Activated naive CD8-positive, alpha-beta T cell (primary cell): ENCODE results near the gene DNAJC5G.
A peak's percentile ranks its signal among the peaks of the same experiment; 100 is the strongest.
"Not testable (repeated sequence)": the region's sequence is repeated elsewhere in the genome, so short reads cannot be mapped to it uniquely, and the experiment has no call there.

Experiments
- H3K27ac Mint-ChIP-seq: one replicate; pipeline ENCODE4 v1.8.0; 2021; ENCODE audit warnings: mixed read lengths
- H3K27me3 Mint-ChIP-seq: one replicate; pipeline ENCODE4 v1.8.0; 2021; ENCODE audit warnings: mixed read lengths
- H3K36me3 Mint-ChIP-seq: one replicate; pipeline ENCODE4 v1.8.0; 2021; ENCODE audit warnings: mixed read lengths
- H3K4me1 Mint-ChIP-seq: one replicate; pipeline ENCODE4 v1.8.0; 2021; ENCODE audit warnings: low read depth, mixed read lengths
- H3K4me3 Mint-ChIP-seq: one replicate; pipeline ENCODE4 v1.8.0; 2021; ENCODE audit warnings: mild to moderate bottlenecking, mixed read lengths
- H3K9me3 Mint-ChIP-seq: one replicate; pipeline ENCODE4 v1.8.0; 2021; ENCODE audit warnings: low read depth, mixed read lengths

DNAJC5G gene

DNA sequence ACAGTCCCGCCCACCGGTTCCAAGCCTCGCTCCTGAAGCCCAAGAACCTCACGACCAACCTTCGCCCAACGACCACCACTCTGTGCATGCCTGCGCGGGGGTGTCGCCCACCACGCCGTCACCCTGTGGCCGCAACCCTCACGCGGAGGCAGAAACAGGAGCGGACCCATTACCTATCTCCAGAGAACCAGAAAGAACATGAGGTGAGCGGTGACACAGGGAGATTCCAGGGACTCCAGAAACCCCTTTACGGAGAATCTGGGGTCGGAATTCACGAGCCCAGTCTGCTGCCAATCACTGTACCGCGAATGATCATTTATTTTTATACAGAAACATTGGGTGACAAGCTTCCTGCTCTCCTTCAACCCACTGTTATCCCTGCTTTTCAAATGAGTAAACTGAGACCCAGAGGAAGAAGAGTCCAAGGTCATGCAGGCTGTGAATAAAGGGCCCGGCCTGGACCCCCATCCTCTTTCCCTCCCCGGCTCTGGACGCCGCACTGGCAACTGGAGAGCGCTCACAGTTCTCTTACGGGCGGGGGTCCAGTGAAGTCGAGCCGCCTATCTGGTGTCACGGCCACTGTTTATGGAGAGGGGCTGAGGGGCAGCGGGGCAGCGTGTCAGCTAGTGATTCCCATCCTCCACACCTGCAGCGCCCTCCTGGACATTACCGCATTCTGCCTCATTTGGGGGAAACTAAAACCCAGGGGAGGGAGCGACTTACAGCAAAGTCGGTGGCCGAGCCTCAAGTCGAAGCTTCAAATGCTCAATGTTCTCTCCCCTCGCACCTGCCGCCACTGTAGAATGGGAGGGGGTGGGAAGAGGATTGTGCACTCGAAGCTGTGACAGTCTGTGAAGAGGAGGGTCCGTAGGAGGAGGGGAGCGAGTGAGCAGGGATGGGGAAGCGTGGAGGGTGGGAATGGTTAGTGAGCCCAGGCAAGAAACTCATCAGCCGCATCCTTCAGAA lies 11.7 kb upstream of the DNAJC5G start:
- Mint-ChIP-seq H3K27me3 (peaks cover 36% of the 10 kb centered on the region), H3K4me1 (peaks cover 30% of the 10 kb centered on the region), H3K27ac (peak overlapping the region; percentile 79), H3K36me3 (no peaks in the 10 kb centered on the region), H3K4me3 (peak overlapping the region; percentile 95), H3K9me3 (no peaks in the 10 kb centered on the region)

DNA sequence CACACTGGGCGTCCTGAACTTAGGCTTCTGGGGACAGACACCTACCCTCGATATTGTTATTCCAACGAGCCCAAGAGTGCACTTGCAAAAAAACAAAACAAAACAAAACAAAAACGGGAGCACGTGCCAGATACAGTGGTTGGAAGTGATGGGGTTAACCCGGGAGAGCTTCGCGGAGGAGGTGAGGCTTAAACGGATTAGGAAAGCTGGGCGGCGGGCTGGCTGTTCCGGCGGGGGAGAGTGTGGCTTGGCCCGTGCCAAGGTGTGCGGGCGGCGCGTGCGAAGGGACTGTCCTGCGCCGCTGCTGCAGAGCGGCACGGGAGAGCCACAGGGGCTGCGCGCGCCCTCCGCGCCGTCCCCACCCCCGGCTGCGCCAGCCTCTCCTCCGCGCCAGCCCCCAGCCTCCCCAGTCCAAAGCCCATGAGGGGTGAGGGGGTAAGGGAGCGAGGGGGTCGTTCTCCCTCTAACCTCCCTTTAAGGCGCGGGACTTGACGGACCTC lies 10.9 kb upstream of the DNAJC5G start:
- peak overlapping the region; percentile 95 for H3K4me3 Mint-ChIP-seq
- peaks cover 30% of the 10 kb centered on the region for H3K4me1 Mint-ChIP-seq
- H3K27me3 Mint-ChIP-seq = peaks cover 33% of the 10 kb centered on the region
- no peak overlapping the region for H3K27ac Mint-ChIP-seq
- H3K36me3 Mint-ChIP-seq = no peaks in the 10 kb centered on the region
- no peaks in the 10 kb centered on the region for H3K9me3 Mint-ChIP-seq

DNA sequence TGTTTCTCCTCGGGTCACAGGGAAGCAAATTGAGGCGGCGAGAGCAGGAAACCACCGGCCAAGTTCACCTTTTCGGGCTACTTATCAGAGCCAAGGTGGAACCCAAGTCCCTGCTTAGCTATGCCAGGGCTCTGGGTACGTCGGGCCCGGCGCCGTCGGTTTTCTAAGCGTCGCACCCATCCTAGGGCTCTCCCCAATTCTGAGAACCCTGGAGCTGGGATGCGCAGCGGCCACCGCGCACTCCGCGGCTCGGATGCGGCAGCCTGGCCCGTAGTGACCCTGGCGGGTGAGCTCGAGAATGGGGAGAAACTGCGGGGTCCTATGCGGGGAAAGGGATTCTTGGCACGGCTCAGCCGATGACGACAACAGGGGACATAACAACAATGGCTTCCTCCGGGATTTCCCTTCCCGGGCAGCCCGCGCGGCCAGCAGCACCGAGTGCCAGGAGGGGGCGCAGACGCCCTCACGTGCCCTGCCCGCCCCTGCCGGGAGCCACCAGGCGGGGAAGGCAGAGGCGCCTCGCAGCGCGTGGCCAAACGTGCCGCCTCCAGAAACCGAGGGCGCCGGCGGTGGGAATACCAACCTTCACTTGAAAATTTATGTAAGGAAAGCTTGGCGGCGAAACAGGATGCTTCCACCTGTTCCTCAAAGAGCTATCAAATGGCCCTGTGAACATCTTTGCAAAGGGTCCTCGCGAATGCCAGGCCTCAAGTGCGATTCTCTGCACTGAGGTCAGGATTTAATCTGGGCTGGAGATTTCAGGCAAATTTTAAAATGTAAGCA lies 10.3 kb upstream of the DNAJC5G start:
- Mint-ChIP-seq H3K9me3 (no peaks in the 10 kb centered on the region), H3K4me1 (peaks cover 30% of the 10 kb centered on the region), H3K27ac (no peak overlapping the region), H3K27me3 (peaks cover 29% of the 10 kb centered on the region), H3K36me3 (no peaks in the 10 kb centered on the region), H3K4me3 (peak overlapping the region; percentile 82)

DNA sequence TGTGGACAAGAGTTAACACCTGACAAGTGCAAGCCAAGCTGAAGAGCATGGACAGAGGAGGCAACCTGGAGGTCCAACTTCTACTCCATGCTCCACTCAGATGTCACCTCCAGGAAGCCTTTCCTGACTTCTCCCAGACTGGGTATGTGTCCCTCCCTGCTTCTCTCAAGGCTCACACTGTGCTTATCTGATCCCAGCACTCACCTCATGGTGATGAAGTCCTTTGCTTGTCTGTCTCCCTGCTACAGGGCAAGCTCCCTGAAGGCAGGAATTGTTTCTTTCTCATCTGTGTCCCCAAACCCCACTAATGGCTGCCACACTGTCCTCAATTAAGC lies 9.7 kb upstream of the DNAJC5G start:
- Mint-ChIP-seq H3K36me3 (no peaks in the 10 kb centered on the region), H3K9me3 (no peaks in the 10 kb centered on the region), H3K27me3 (peaks cover 24% of the 10 kb centered on the region), H3K4me3 (peak overlapping the region; percentile 78), H3K4me1 (peaks cover 30% of the 10 kb centered on the region), H3K27ac (no peak overlapping the region)

DNA sequence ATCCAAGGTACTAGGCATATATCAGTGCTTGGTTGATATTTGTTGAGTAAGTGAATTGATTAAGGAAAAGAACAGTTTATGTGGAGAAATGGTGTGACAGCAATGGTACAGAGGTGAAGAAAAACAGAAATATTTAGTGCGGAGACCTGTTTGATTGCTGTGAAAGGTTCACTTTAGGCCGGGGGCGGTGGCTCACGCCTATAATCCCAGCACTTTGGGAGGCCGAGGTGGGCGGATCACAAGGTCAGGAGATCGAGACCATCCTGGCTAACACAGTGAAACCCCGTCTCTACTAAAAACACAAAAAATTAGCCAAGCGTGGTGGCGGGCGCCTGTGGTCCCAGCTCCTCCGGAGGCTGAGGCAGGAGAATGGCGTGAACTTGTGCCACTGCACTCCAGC lies 6.9 kb upstream of the DNAJC5G start:
- peaks cover 17% of the 10 kb centered on the region for H3K4me1 Mint-ChIP-seq
- H3K9me3 Mint-ChIP-seq, H3K27ac Mint-ChIP-seq, H3K36me3 Mint-ChIP-seq, H3K4me3 Mint-ChIP-seq: not testable (repeated sequence)
- H3K27me3 Mint-ChIP-seq = peaks cover 10% of the 10 kb centered on the region

DNA sequence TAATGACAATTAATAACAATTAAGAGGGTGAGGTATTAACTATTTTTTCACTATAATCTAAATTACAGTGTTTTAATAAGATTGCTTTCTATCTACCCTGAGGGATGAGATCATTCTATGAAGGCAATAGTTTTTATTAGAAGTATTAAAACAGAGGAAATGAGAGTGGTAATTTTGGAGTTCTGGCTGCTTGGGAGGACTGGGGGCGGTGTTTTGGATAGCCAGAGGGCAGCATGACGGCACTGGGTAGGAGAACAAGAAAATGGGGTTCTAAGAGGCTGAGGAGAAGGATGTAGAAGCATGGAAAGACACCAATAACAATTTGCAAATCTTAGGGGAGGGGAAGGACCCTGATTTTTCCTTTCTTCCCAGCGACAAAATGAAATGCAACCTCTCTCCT lies 5.1 kb upstream of the DNAJC5G start:
- H3K9me3 Mint-ChIP-seq = no peaks in the 10 kb centered on the region
- peaks cover 4% of the 10 kb centered on the region for H3K4me1 Mint-ChIP-seq
- H3K27ac Mint-ChIP-seq = no peak overlapping the region
- no peak overlapping the region for H3K4me3 Mint-ChIP-seq
- H3K36me3 Mint-ChIP-seq = no peaks in the 10 kb centered on the region
- peaks cover 6% of the 10 kb centered on the region for H3K27me3 Mint-ChIP-seq

DNA sequence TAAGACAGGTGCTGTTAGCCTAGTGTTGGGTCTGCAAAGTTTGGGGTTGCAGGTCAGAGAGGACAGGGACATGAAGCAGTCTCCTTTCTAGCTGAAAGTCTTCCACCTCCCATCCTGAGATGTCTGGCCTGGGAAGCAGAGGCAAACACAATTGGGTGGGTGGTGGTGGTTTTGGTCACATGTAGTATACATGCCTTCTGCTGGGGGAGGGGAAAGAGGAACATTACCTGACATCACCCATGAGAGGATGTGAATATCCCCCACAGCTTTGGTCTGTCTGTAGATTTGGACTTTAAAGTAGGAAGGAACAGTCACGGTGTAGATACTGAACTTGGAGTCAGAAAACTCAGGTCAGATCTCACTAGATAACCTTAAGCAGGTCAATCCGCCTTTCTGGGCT lies 4.6 kb upstream of the DNAJC5G start:
- H3K9me3 Mint-ChIP-seq = no peaks in the 10 kb centered on the region
- no peaks in the 10 kb centered on the region for H3K36me3 Mint-ChIP-seq
- no peak overlapping the region for H3K4me3 Mint-ChIP-seq
- H3K27ac Mint-ChIP-seq = no peak overlapping the region
- H3K4me1 Mint-ChIP-seq = no peaks in the 10 kb centered on the region
- H3K27me3 Mint-ChIP-seq = peaks cover 6% of the 10 kb centered on the region

DNA sequence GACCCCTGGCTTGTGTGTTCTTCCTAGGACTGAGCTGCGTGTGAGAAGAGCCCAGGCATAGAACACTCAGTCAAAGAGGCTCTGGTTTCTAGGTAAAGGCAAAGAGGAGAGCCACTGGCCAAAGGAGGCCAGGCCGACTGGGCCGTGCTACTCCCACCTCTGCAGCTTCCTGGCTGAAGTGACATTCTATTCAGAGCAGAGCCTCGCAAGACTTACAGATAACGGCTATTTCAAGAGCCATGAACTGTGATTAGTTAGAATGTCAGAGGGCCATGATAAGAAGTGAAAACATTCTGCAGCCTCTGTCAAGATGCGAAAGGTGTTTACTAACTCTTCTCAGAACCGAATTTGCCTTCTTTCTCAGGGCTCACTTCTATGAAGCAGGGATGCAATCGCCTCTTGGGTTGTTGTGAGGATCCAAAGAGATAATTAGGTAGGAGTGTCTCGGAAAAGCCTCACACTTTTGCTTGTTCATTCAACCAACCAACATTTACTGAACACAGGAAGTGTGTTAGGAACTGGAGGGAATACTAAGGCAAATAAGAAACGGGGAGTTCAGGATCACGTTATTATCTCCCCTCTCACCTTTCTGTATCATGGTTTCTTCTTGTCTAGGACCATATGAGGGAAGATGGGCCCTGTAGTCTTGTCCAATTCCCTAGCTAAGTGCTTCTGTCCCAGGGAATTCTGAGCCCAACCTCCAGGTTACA lies 3.4 kb upstream of the DNAJC5G start:
- no peaks in the 10 kb centered on the region for H3K4me1 Mint-ChIP-seq

DNA sequence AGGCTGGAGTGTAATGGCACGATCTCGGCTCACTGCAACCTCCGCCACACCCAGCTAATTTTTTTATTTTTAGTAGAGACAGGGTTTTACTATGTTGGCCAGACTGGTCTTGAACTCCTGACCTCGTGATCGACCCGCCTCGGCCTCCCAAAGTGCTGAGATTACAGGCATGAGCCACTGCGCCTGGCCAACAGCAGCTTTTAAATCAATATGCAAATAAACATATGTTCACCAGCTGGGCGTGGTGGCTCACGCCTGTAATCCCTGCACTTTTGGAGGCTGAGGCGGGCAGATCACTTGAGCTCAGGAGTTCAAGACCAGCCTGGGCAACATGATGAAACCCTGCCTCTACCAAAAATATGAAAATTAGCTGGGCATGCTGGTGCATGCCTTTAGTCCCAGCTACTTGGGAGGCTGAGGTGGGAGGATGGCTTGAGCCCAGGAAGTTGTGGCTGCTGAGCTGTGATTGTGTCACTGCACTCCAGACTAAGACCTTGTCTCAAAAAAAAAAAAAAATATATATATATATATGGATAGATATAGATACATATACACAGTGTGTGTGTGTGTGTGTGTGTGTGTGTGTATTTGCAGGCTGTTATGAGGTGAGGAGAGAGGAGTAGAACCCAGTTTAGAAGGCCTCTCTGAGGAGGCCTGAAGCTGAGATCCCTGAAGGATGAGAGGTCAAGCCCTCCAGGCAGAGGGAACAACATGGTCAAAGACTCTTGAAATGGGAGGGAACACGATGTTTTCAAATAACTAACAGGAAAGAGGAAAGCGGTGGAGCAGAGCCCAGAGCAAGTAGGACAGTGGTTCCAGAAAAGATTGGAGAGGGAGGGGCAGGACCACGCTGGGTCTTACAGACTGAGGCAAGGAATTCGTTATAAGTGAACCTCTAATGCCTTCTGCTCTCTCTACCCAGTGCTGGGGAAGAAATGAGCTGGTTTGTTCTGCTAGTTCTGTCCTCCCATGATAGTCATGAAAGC lies 2.4 kb upstream of the DNAJC5G start:
- not testable (repeated sequence) for H3K4me3 Mint-ChIP-seq, H3K36me3 Mint-ChIP-seq, H3K4me1 Mint-ChIP-seq, H3K27me3 Mint-ChIP-seq, H3K27ac Mint-ChIP-seq, H3K9me3 Mint-ChIP-seq

More for the DNA sequence above, 3.4 kb upstream of the DNAJC5G start:
- Mint-ChIP-seq H3K27me3 (peaks cover 6% of the 10 kb centered on the region), H3K9me3 (no peaks in the 10 kb centered on the region), H3K27ac (no peak overlapping the region), H3K4me3 (no peak overlapping the region), H3K36me3 (no peaks in the 10 kb centered on the region)

DNA sequence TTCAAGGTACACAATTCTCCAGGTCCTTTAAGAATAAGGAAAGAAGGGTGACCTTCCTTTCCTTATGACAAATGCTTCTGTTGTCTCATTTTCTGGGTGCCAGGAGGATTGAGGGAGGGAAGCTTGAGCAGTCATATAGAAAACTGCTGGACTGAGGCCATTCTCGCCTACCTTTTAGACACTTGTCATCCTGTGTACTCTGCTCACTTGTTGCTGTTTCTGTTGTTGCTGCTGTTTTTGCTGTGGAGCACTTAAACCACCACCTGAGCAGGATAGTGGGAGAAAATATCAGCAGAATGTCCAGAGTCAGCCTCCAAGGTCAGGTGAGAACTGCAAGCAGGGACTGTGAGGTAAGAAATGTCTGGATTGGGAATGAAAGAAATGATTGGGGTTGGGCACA lies 2.8 kb downstream of the DNAJC5G start:
- H3K27me3 Mint-ChIP-seq = peaks cover 13% of the 10 kb centered on the region
- no peaks in the 10 kb centered on the region for H3K36me3 Mint-ChIP-seq
- H3K4me3 Mint-ChIP-seq = no peak overlapping the region
- H3K9me3 Mint-ChIP-seq = no peaks in the 10 kb centered on the region
- peaks cover 5% of the 10 kb centered on the region for H3K4me1 Mint-ChIP-seq
- no peak overlapping the region for H3K27ac Mint-ChIP-seq

DNA sequence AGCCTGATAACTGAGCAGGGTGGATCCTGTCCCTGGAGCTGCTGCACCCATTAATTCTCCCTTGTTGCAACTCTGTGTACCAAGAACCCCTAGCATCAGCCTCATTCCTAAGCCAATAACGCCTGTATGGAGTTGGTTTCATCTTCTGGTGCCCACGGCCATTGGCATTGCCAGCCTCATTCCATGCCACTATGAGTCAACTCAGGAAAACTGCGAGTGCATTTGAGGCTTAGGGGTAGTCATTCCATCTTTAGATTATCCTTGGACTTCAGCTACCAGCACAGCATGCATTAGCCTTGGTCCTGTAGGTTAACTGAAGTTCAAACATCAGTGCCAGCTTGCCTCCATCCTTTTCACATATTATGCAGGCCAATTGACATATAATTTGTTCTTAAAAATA lies 5.6 kb downstream of the DNAJC5G start:
- H3K36me3 Mint-ChIP-seq = peaks cover 2% of the 10 kb centered on the region
- peaks cover 7% of the 10 kb centered on the region for H3K27me3 Mint-ChIP-seq
- no peak overlapping the region for H3K27ac Mint-ChIP-seq
- H3K4me3 Mint-ChIP-seq = no peak overlapping the region
- H3K9me3 Mint-ChIP-seq = no peaks in the 10 kb centered on the region
- peaks cover 5% of the 10 kb centered on the region for H3K4me1 Mint-ChIP-seq

DNA sequence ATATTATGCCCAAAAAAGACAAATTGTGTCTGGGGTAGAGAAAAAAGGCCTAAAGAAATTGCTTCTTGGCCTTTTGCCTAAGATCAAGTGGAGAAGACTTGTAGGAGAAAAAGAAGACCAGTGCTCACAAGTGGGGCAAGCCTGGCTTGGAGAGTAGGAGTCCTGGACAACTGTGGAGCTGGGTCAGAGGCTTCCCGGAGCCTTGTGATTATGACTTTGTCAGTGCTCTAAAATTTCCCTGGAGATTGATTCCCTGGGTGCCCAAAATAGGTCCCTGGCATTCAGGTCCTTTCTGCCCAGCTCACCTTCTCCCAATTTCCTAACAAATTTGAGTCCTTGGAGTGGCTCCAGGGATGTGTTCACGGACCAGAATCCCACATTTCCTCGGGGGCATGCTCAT lies 6.2 kb downstream of the DNAJC5G start:
- H3K27ac Mint-ChIP-seq = no peak overlapping the region

DNA sequence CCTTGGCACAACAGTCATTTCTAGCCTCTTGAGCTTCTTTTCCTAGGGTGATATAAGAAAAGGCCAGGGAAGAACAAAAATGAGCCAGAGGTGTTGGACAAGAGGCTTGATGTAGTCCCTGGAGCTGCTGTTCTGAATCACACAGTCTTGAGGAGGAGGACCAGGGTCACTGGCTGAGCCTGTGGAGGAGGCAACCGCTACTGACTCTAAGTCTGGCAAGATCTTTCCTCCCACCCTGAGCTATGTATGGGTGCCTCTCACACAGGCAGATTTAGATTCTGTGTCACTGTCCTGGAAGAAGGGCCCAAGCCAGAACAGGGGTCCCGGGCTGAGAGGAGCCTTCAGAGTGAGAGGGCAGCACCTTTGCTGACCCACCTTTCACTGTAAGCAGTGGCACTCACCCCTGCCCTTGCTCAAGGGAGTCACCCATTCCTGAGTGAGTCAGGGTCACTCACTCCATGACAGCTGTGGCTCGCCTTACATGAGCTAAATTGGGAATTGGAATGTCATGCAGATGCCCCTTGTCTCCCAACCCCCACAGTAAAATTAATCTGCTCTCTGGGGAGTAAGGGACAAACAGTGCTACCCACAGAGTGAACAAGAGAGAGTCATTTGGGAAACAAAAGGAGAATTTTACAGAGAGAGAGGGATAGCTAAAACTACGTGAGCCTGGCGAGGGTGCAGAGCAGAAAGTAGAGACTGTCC lies 6.8 kb downstream of the DNAJC5G start, which contains the start of gene TRIM54:
TRIM54 (plus strand) TSS at position 575 of the 705 bp plus-strand sequence. CDS start 303 bp downstream, outside the sequence.
- peaks cover 7% of the 10 kb centered on the region for H3K27me3 Mint-ChIP-seq

More for the DNA sequence above, 6.2 kb downstream of the DNAJC5G start:
- Mint-ChIP-seq H3K9me3 (no peaks in the 10 kb centered on the region), H3K4me1 (peaks cover 5% of the 10 kb centered on the region), H3K36me3 (peaks cover 2% of the 10 kb centered on the region), H3K4me3 (no peak overlapping the region), H3K27me3 (peaks cover 7% of the 10 kb centered on the region)

More for the DNA sequence above, 6.8 kb downstream of the DNAJC5G start, which contains the start of gene TRIM54:
- no peaks in the 10 kb centered on the region for H3K9me3 Mint-ChIP-seq
- H3K4me3 Mint-ChIP-seq = no peak within 1 kb of the TSS
- peaks cover 5% of the 10 kb centered on the region for H3K4me1 Mint-ChIP-seq
- H3K36me3 Mint-ChIP-seq = peaks cover 2% of the 10 kb centered on the region
- peak within 1 kb of the TSS; percentile 37 for H3K27ac Mint-ChIP-seq
